Activated gamma-delta T cell treated with anti-CD3 and anti-CD28 coated beads, Interleukin-2, amount 50 U/mL, for 16 hours (primary cell): ENCODE data around the gene GRIN1.
"Not testable (repeated sequence)": the region's sequence is repeated elsewhere in the genome, so short reads cannot be mapped to it uniquely, and the experiment has no call there.

Experiments
- DNase-seq: peaks from one replicate; pipeline ENCODE4 v3.0.0-alpha.2; 2020; ENCODE audit warnings: low read depth

Gene GRIN1

GRCh38 chr9:137111788-137112563 lies 27.0 kb upstream of the GRIN1 start:
- DNase-seq, result no peak

- DNase-seq, result no peak
Observed at GRCh38 chr9:137112564-137113384, 26.2 kb upstream of the GRIN1 start.

- no peak for DNase-seq
Observed at GRCh38 chr9:137113385-137114159, 25.4 kb upstream of the GRIN1 start.

- DNase-seq, result no peak
Observed at GRCh38 chr9:137114220-137114612, 24.7 kb upstream of the GRIN1 start.

GRCh38 chr9:137114613-137115393 lies 24.2 kb upstream of the GRIN1 start, which contains the start of gene DPP7:
Gene DPP7, minus strand, starts transcription at chr9:137114733. Its CDS starts 20 bp downstream, at chr9:137114713.
- DNase-seq, result peak; percentile 62

GRCh38 chr9:137115394-137116026 lies 23.4 kb upstream of the GRIN1 start:
- no peak for DNase-seq

GRCh38 chr9:137116027-137116507 lies 22.9 kb upstream of the GRIN1 start:
- DNase-seq, result no peak

- no peak for DNase-seq
Observed at GRCh38 chr9:137116728-137117127, 22.2 kb upstream of the GRIN1 start.

- DNase-seq, result no peak
Observed at GRCh38 chr9:137117269-137117731, 21.7 kb upstream of the GRIN1 start.

- DNase-seq, result not testable (repeated sequence)
Observed at GRCh38 chr9:137118092-137118603, 20.8 kb upstream of the GRIN1 start.

- not testable (repeated sequence) for DNase-seq
Observed at GRCh38 chr9:137121927-137122795, 16.8 kb upstream of the GRIN1 start.

GRCh38 chr9:137122796-137123467 lies 16.0 kb upstream of the GRIN1 start:
- not testable (repeated sequence) for DNase-seq

GRCh38 chr9:137123468-137123837 lies 15.5 kb upstream of the GRIN1 start:
- no peak for DNase-seq

- DNase-seq, result not testable (repeated sequence)
Observed at GRCh38 chr9:137123952-137124462, 14.9 kb upstream of the GRIN1 start.

GRCh38 chr9:137126786-137127185 lies 12.2 kb upstream of the GRIN1 start:
- no peak for DNase-seq

- DNase-seq, result no peak
Observed at GRCh38 chr9:137127301-137128157, 11.4 kb upstream of the GRIN1 start.

- DNase-seq, result no peak
Observed at GRCh38 chr9:137128158-137128861, 10.6 kb upstream of the GRIN1 start.
